Aorta (tissue), 5 donors: ENCODE measurements around the gene DNAJC8. TPM values are rescaled to one million over a fixed set of nuclear protein-coding genes. Genes with fewer than 3 reads are reported as not detected.

Source experiments
- ATAC-seq: fragments of 200-7000 bp; cut with Tn5 transposase; one replicate; pipeline ENCODE4 v1.9.1; 2022; ENCODE audit warnings: moderate library complexity; ENCODE audit not compliant: low FRiP score
- DNase-seq, 2 donors: peaks; one replicate each; pipeline ENCODE4 v3.0.0-alpha.2; 2020
- H3K27ac ChIP-seq, 2 donors: one replicate each; pipeline ENCODE4 v1.5.1; 2013; ENCODE audit warnings: low read length in 2 of 2, mild to moderate bottlenecking in 2 of 2, moderate library complexity in 2 of 2, control low read depth in 1 of 2, inconsistent platforms in 1 of 2, low read depth in 1 of 2
- H3K27me3 ChIP-seq, 2 donors: one replicate each; pipeline ENCODE4 v1.6.1; 2013; ENCODE audit warnings: control low read depth in 1 of 2, low read length in 1 of 2, mild to moderate bottlenecking in 1 of 2, moderate library complexity in 1 of 2; ENCODE audit not compliant: insufficient read depth in 2 of 2, control insufficient read depth in 1 of 2
- H3K36me3 ChIP-seq, 2 donors: one replicate each; pipeline ENCODE4 v1.6.1; 2013; ENCODE audit warnings: control low read depth in 1 of 2, low read length in 1 of 2, mild to moderate bottlenecking in 1 of 2; ENCODE audit not compliant: insufficient read depth in 2 of 2, control insufficient read depth in 1 of 2
- H3K4me1 ChIP-seq, 2 donors: one replicate each; pipeline ENCODE4 v1.6.1; 2013; ENCODE audit warnings: low read length in 2 of 2, control low read depth in 1 of 2, mild to moderate bottlenecking in 1 of 2, moderate library complexity in 1 of 2; ENCODE audit not compliant: insufficient read depth in 2 of 2, control insufficient read depth in 1 of 2
- H3K4me3 ChIP-seq, 2 donors: one replicate each; pipeline ENCODE4 v1.5.1; 2013; ENCODE audit warnings: low read length in 2 of 2, control low read depth in 1 of 2, mild to moderate bottlenecking in 1 of 2
- H3K9me3 ChIP-seq: one replicate; pipeline ENCODE4 v1.6.1; 2013; ENCODE audit warnings: mild to moderate bottlenecking, low read length; ENCODE audit not compliant: control insufficient read depth
- WGBS, 2 donors: extraction: QIAGEN DNeasy Blood & Tissue Kit; methylation state at CpG; one replicate each; pipeline ENCODE4 v1.1.7; 2013; 5-methylcytosine and 5-hydroxymethylcytosine counted together
- intact Hi-C, 2 donors: fragments of 100-400 bp; cut with DNase I; formaldehyde crosslinking; loops; one replicate each; pipeline versions ENCODE4 v1.14.2 to v1.15.0; 2022
- polyA plus RNA-seq, 2 donors: library from polyadenylated mRNA; stranded (reverse); fragments of 200-250 nt; gene quantifications; one replicate each; pipeline ENCODE4 v1.2.3, GENCODE V29; 2013
- total RNA-seq, 2 donors: library from RNA; stranded (reverse); fragmentation: NEBNext Ultra II Directional; extraction: Animal tissue kit (Norgen Biotek cat#: 25700); gene quantifications; one replicate each; pipeline ENCODE4 v1.2.1, GENCODE V29; 2021
- donor health status: healthy with polysubstance abuse.
- donor health status: Bipolar disorder and iron deficiency.
- donor health status: DM: no; HTN: no; CAD: no.
- donor health status: DM: no; HTN: no; CAD: no.
- donor health status: DM: yes; HTN: yes; CAD: no.

The DNAJC8 gene
- total and polyA plus RNA-seq, 4 donors, result 66.4 to 111 (median 73.8) TPM

DNA sequence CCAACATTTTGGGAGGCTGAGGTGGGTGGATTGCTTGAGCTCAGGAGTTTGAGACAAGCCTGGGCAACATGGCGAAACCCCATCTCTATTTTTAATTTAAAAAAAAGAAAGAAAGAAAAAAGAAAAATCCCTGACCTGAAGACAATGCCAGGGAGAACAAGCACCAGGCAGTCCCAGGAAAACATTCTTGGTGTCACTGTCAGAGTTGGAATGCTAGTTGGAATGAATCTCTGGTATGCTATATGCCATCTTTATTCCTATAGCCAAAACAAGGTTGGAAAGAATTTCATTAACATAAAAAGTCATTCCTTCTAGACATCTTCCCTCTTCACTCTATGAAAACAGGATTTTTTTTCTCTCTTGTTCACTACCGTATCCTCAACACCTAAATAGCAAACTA lies 2.8 kb downstream of the DNAJC8 start:
- DNase-seq (no peak), ATAC-seq (no peak)
- Histone ChIP-seq H3K9me3 (no peaks in the 10 kb centered on the region), H3K36me3 (peaks cover 0 to 3% of the 10 kb centered on the region in 2 donors), H3K27ac (no peak overlapping the region), H3K4me1 (no peaks in the 10 kb centered on the region), H3K27me3 (no peaks in the 10 kb centered on the region), H3K4me3 (no peak overlapping the region)
- 67 to 73% methylated on average over 2 of the region's 2 CpGs for WGBS, 2 donors
- intact Hi-C loops, result no loop called here

- intact Hi-C loops, result no loop called here
Observed at GRCh38 chr1:28229089-28229488, 3.7 kb downstream of the DNAJC8 start.

GRCh38 chr1:28213315-28213714 lies 19.5 kb downstream of the DNAJC8 start:
- no peak for ATAC-seq
- Histone ChIP-seq H3K36me3 (peaks cover 3 to 4% of the 10 kb centered on the region in 2 donors), H3K9me3 (no peaks in the 10 kb centered on the region)

More at GRCh38 chr1:28229089-28229488, 3.7 kb downstream of the DNAJC8 start:
- Histone ChIP-seq H3K4me3 (no peak overlapping the region), H3K27me3 (no peaks in the 10 kb centered on the region), H3K36me3 (peaks cover 0 to 3% of the 10 kb centered on the region in 2 donors), H3K27ac (no peak overlapping the region), H3K9me3 (no peaks in the 10 kb centered on the region), H3K4me1 (no peaks in the 10 kb centered on the region)
- ATAC-seq (no peak), DNase-seq (no peak)

DNA sequence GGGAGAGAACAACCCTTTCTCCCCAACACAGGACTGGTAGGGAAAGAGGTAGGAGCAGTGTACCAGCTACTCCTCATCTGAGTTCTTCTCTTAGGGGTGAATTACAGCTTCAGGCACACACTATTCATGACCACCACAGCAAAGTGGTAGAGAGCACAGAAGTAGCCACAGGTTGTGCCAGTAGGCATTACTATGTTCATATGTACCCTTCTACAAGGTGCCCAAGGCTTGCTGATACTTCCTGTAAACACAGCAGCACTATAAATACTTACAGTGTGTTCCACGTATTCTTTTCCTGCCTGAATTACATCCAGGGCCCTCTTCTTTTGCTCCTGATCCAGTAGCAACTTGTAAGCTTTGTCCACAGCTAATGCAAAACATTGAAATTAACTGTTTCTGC lies 23.1 kb downstream of the DNAJC8 start:
- Histone ChIP-seq H3K27me3 (no peaks in the 10 kb centered on the region), H3K9me3 (no peaks in the 10 kb centered on the region), H3K36me3 (peaks cover 3 to 4% of the 10 kb centered on the region in 2 donors), H3K4me3 (no peak overlapping the region), H3K27ac (no peak overlapping the region), H3K4me1 (no peaks in the 10 kb centered on the region)
- ATAC-seq (no peak), DNase-seq (no peak)
- 53 to 58% methylated on average over 1 of the region's 1 CpG for WGBS, 2 donors
- intact Hi-C loops, result loop anchor here in 1 of 2 donors (10.0 kb wide), 2 partner anchors 195 to 345 kb away; no protein-coding TSS in a partner anchor

More at GRCh38 chr1:28213315-28213714, 19.5 kb downstream of the DNAJC8 start:
- intact Hi-C loops, result loop anchor here in 1 of 2 donors (10.0 kb wide), 1 partner anchor 349 kb away; no protein-coding TSS in a partner anchor
- Histone ChIP-seq H3K4me3 (no peak overlapping the region), H3K27ac (no peak overlapping the region), H3K4me1 (no peaks in the 10 kb centered on the region), H3K27me3 (no peaks in the 10 kb centered on the region)
- WGBS, 2 donors, result 40 to 60% methylated on average over 2 of the region's 2 CpGs
- DNase-seq, result no peak

DNA sequence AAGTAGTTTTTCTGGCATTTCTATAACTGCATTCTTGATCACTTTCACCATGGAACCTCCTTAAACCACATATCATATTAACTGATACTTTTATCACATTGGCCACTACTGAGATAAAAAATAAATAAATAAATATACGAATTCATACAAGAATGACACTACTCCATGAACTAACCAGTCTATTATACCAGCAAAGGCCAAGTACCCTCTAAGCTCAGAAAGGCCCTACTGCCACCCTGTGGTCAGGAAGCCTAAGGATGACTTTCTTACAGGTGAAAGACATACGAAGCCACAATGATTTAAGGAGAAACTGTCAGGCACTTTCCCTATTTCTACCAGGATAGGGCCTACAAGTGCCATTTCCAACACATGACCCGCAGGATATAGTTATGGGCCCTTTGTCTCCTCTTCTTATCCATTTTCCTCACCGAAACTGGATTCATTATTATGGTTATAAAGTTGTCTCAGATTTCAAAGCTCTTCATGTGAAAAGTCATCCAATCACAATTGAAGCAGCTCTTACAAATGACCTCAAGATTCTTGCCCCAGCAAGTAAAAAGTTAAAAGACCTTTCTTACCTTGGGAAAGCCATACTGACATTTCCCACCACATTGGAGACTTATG lies 23.9 kb downstream of the DNAJC8 start:
- Histone ChIP-seq H3K36me3 (peaks cover 3 to 5% of the 10 kb centered on the region in 2 donors), H3K27me3 (no peaks in the 10 kb centered on the region), H3K27ac (no peak overlapping the region), H3K9me3 (no peaks in the 10 kb centered on the region), H3K4me3 (no peak overlapping the region), H3K4me1 (no peaks in the 10 kb centered on the region)
- 41 to 46% methylated on average over 4 of the region's 4 CpGs for WGBS, 2 donors
- ATAC-seq (peak; percentile 67), DNase-seq (no peak)
- intact Hi-C loops, result loop anchor here in 1 of 2 donors (10.0 kb wide), 1 partner anchor 194 kb away; no protein-coding TSS in a partner anchor

GRCh38 chr1:28205243-28205642 lies 27.6 kb downstream of the DNAJC8 start:
- intact Hi-C loops, result loop anchor here in 1 of 2 donors (10.0 kb wide), 1 partner anchor 190 kb away; no protein-coding TSS in a partner anchor
- Histone ChIP-seq H3K4me1 (no peaks in the 10 kb centered on the region), H3K36me3 (peaks cover 3 to 11% of the 10 kb centered on the region in 2 donors), H3K27ac (no peak overlapping the region), H3K27me3 (no peaks in the 10 kb centered on the region), H3K9me3 (no peaks in the 10 kb centered on the region), H3K4me3 (no peak overlapping the region)
- no peak for ATAC-seq
- 76 to 89% methylated on average over 4 of the region's 4 CpGs for WGBS, 2 donors
- DNase-seq, result no peak

- 91 to 94% methylated on average over 6 of the region's 6 CpGs for WGBS, 2 donors
- intact Hi-C loops, result loop anchor here in 1 of 2 donors (10.0 kb wide), 1 partner anchor 186 kb away; no protein-coding TSS in a partner anchor
- H3K27me3 ChIP-seq, result no peaks in the 10 kb centered on the region
- H3K36me3 ChIP-seq, result peaks cover 0 to 12% of the 10 kb centered on the region in 2 donors
- DNase-seq (no peak), ATAC-seq (no peak)
- H3K27ac ChIP-seq, result no peak overlapping the region
- H3K4me3 ChIP-seq, result no peak overlapping the region
- no peaks in the 10 kb centered on the region for H3K9me3 ChIP-seq
- no peaks in the 10 kb centered on the region for H3K4me1 ChIP-seq
Observed at GRCh38 chr1:28200234-28200873, 32.5 kb downstream of the DNAJC8 start.

- 90 to 93% methylated on average over 8 of the region's 8 CpGs for WGBS, 2 donors
- intact Hi-C loops, result loop anchor here in 1 of 2 donors (10.0 kb wide), 1 partner anchor 185 kb away; no protein-coding TSS in a partner anchor
- no peak for DNase-seq
- no peaks in the 10 kb centered on the region for H3K4me1 ChIP-seq
- H3K36me3 ChIP-seq, result peaks cover 0 to 12% of the 10 kb centered on the region in 2 donors
- H3K9me3 ChIP-seq, result no peaks in the 10 kb centered on the region
- no peak overlapping the region for H3K4me3 ChIP-seq
- no peak overlapping the region for H3K27ac ChIP-seq
- no peak for ATAC-seq
- H3K27me3 ChIP-seq, result no peaks in the 10 kb centered on the region
Observed at GRCh38 chr1:28199328-28200233, 33.2 kb downstream of the DNAJC8 start.
